GM19193 (cell line): ENCODE results near the gene SLC51A.

Source experiments
- POLR2A ChIP-seq: IDR thresholded peaks from 4 replicates; pipeline ENCODE4 v1.6.1; 2011; ENCODE audit not compliant: insufficient read depth, insufficient read length; ENCODE audit errors: extremely low read depth

The SLC51A gene

GRCh38 chr3:196222876-196223595, 6.7 kb downstream of the SLC51A start:
- TF ChIP-seq POLR2A = no peak

GRCh38 chr3:196225086-196225485, 8.8 kb downstream of the SLC51A start:
- no peak for TF ChIP-seq POLR2A

GRCh38 chr3:196225763-196226364, 9.5 kb downstream of the SLC51A start:
- no peak for TF ChIP-seq POLR2A

GRCh38 chr3:196227121-196227561, 10.8 kb downstream of the SLC51A start:
- no peak for TF ChIP-seq POLR2A

GRCh38 chr3:196227629-196228493, 11.5 kb downstream of the SLC51A start:
- no peak for TF ChIP-seq POLR2A

DNA sequence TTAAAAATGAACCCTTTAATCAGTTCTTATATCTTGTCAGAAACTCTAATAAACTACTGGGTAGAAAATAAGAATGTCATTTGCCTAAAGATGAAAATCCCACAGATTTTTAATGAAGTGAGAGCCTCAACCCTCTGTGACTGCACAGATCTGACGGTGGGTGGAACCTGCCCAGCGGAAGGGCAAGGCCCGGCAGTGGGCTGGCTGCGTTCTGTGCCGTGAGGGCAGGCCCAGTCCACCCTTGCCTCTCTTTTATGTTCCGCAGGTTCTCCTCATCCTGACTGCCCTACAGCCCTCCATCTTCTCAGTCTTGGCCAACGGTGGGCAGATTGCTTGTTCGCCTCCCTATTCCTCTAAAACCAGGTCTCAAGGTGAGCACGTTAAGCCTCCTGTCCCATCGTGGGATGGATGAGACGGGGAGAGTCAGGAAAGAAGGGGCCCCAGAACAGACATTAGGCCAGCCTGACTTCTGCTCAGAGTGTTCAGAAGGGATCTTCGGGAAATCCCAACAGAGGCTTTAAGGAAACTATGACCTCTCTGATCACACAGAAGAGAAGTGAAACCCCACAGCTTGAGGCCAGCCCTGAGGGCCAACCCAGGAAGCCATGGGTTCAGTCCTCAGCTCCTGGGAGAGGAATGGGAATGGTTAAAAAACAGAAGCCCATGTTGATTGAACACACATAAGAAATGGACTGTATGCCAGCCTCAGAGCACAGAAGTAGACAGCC, 16.0 kb downstream of the SLC51A start:
- TF ChIP-seq POLR2A = no peak

DNA sequence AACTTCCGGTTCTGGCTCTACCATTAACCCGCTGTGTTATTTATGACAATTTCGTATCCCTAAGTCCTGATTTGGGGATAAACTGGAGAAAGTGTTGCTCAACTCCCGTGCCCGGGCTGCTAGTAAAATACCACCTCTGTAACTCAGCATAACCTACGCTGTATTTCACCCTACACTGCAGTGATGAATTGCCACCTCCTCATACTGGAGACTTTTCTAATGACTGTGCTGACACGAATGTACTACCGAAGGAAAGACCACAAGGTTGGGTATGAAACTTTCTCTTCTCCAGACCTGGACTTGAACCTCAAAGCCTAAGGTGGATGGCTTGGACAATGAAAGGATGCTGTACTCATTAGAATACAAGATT, 16.5 kb downstream of the SLC51A start:
- TF ChIP-seq POLR2A = no peak

DNA sequence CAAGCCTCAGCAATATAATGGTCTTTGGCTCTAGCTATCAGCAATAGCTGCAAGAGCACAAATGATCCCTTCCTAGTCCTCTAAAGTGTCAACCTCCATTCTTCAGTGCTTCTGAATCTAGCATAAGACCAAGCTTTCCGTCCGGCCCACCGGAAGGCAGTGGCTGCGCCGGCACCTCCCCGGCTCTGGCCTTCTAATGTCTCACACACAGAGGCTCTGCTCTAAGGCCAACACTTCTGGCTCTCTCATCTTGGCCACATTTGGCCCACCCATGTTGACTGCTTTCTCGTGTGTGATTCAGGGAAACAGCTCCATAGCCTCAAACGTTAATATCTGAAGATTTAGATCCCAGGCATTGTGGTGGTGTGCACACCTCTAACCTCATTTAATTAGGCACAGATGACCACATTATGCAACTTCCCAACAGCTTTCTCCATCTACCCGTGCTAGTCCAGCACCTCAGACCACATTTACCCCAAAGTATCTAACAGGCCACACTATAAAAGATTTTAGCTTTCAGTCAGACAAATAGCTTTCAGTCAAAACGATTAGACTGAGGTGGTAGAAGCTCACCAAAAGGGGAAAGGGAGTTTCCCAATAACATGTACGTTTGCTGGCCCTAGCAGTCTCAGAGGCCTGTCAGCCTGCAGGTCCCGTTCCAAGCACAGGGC, 19.3 kb downstream of the SLC51A start:
- TF ChIP-seq POLR2A = no peak

GRCh38 chr3:196236223-196236622, 19.9 kb downstream of the SLC51A start:
- TF ChIP-seq POLR2A = no peak

GRCh38 chr3:196237203-196237602, 20.9 kb downstream of the SLC51A start:
- no peak for TF ChIP-seq POLR2A

- no peak for TF ChIP-seq POLR2A
Observed at GRCh38 chr3:196238612-196239560, 22.6 kb downstream of the SLC51A start.

GRCh38 chr3:196240424-196240823, 24.1 kb downstream of the SLC51A start:
- TF ChIP-seq POLR2A = no peak

- no peak for TF ChIP-seq POLR2A
Observed at GRCh38 chr3:196241704-196242103, 25.4 kb downstream of the SLC51A start.
